SK-N-SH (cell line): Measurements from ENCODE around the gene CATSPERZ.
A peak's percentile ranks its signal among the peaks of the same experiment; 100 is the strongest.

Experiments
- EP300 ChIP-seq, 2 experiments: IDR thresholded peaks; 2 replicates each; pipeline versions ENCODE4 v1.4.0 to v1.6.1; 2012; ENCODE audit warnings: borderline replicate concordance in 1 of 2, low read depth in 1 of 2, low read length in 1 of 2
- EZH2phosphoT487 ChIP-seq: fragments of 200-600 bp; sonication (generic); IDR thresholded peaks from 2 replicates; pipeline ENCODE4 v1.6.1; 2017; ENCODE audit warnings: low read depth, mixed run types, mild to moderate bottlenecking, antibody characterized with exemption, moderate library complexity, borderline replicate concordance
- GATA2 ChIP-seq: sonication (generic); formaldehyde crosslinking; IDR thresholded peaks from 2 replicates; pipeline ENCODE4 v1.5.0; 2020; ENCODE audit warnings: mild to moderate bottlenecking, missing genetic modification reagents
- MXI1 ChIP-seq: IDR thresholded peaks from 2 replicates; pipeline ENCODE4 v1.6.1; 2012; ENCODE audit warnings: mild to moderate bottlenecking, low read depth, low read length, improper control_type of control experiment
- POLR2AphosphoS5 ChIP-seq: IDR thresholded peaks from 2 replicates; pipeline ENCODE4 v1.6.1; 2012; ENCODE audit warnings: low read depth, low read length
- RAD21 ChIP-seq: IDR thresholded peaks from 2 replicates; pipeline ENCODE4 v1.6.1; 2012; ENCODE audit warnings: mild to moderate bottlenecking, low read length
- RCOR1 ChIP-seq: fragments of 150-350 bp; IDR thresholded peaks from 2 replicates; pipeline ENCODE4 v1.6.1; 2017; ENCODE audit warnings: antibody characterized with exemption, low read length
- RFX5 ChIP-seq: IDR thresholded peaks from 2 replicates; pipeline ENCODE4 v1.6.1; 2012; ENCODE audit warnings: mild to moderate bottlenecking, improper control_type of control experiment, low read length
- TAF1 ChIP-seq: IDR thresholded peaks from 2 replicates; pipeline ENCODE4 v1.6.1; 2012; ENCODE audit warnings: low read depth, mild to moderate bottlenecking, low read length, moderate library complexity, borderline replicate concordance
- TEAD4 ChIP-seq: IDR thresholded peaks from 2 replicates; pipeline ENCODE4 v1.4.0; 2012; ENCODE audit warnings: mild to moderate bottlenecking, borderline replicate concordance; ENCODE audit not compliant: insufficient read depth
- YY1 ChIP-seq: IDR thresholded peaks from 2 replicates; pipeline ENCODE4 v1.4.0; 2012; ENCODE audit warnings: low read depth, mild to moderate bottlenecking
- TF ChIP-seq, protein P1 (sequence below): fragments of 200-600 bp; sonication (generic); IDR thresholded peaks from 2 replicates; pipeline ENCODE4 v1.6.1; 2017; ENCODE audit warnings: antibody characterized with exemption, mild to moderate bottlenecking, moderate library complexity
- TF ChIP-seq, protein P2 (sequence below): fragments of 150-350 bp; IDR thresholded peaks from 2 replicates; pipeline ENCODE4 v1.6.1; 2016; ENCODE audit warnings: mild to moderate bottlenecking, low read depth, low read length
- TF ChIP-seq, protein P3 (sequence below): IDR thresholded peaks from 2 replicates; pipeline ENCODE4 v1.6.1; 2012; ENCODE audit warnings: mild to moderate bottlenecking, low read depth, low read length, moderate library complexity

DNA sequence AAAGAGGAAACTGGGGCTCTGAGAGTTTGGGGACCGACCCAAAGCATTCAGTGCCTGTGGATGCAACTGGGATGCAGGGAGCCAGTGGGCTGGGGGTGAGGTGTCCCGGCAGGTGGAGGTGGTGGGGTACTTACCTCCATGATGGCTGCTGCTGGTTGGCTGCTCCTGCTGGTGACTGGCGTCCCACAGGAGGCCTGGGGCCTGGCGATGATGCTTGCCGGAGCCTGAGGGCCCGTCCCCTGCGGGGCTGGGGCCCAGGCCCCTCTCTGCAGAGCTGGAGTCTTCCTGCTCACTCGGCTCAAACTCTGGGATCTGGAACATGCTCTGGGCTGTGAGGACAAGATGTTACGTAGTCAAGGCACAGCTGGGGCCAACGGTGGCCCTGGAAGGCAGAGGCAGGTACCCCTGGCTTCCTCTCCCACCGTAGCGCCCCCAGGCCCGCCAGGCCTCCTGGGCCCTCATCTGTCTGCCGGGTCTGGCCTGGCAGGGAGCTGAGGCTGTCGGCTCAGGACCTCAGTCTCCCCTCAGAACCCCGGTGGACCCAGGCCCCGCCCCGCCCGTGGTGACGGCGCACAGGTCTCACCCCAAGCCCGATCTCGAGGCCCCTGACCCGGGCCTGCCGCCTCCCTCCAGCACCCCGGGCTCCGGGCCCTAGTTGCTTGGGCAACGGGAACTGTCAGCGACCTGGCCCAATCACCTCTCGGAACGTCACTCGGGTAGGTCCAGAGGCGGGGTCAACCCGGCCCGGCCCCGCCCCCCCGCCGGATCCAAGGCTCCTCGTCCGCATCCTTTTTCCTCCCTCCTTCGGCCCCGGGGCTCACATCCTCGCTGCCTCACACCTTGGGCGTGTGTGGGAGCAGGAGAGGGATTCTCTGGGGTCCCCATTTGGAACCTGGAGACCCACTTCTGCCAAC, 15.9 kb upstream of the CATSPERZ start, which contains the start of gene BAD:
- TF ChIP-seq TAF1 (0 out of 2 replicates have a peak, but pooled peaks have one; percentile 9), RAD21 (no peak), GATA2 (no peak), MXI1 (peak; percentile 81), POLR2AphosphoS5 (peak; percentile 68), YY1 (0 out of 2 replicates have a peak, but pooled peaks have one; percentile 23), EZH2phosphoT487 (no peak), TEAD4 (no peak), EP300 (IDR thresholded peaks at IDR 0.05; ENCODE audit: borderline replicate concordance in 1 of 2, low read depth in 1 of 2, low read length in 1 of 2) (no peak), RFX5 (peak; percentile 46; the same call in 1 of the 2 replicates), RCOR1 (no peak)
- TF ChIP-seq, protein P1, sequence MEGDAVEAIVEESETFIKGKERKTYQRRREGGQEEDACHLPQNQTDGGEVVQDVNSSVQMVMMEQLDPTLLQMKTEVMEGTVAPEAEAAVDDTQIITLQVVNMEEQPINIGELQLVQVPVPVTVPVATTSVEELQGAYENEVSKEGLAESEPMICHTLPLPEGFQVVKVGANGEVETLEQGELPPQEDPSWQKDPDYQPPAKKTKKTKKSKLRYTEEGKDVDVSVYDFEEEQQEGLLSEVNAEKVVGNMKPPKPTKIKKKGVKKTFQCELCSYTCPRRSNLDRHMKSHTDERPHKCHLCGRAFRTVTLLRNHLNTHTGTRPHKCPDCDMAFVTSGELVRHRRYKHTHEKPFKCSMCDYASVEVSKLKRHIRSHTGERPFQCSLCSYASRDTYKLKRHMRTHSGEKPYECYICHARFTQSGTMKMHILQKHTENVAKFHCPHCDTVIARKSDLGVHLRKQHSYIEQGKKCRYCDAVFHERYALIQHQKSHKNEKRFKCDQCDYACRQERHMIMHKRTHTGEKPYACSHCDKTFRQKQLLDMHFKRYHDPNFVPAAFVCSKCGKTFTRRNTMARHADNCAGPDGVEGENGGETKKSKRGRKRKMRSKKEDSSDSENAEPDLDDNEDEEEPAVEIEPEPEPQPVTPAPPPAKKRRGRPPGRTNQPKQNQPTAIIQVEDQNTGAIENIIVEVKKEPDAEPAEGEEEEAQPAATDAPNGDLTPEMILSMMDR, result no peak
- TF ChIP-seq, protein P2, sequence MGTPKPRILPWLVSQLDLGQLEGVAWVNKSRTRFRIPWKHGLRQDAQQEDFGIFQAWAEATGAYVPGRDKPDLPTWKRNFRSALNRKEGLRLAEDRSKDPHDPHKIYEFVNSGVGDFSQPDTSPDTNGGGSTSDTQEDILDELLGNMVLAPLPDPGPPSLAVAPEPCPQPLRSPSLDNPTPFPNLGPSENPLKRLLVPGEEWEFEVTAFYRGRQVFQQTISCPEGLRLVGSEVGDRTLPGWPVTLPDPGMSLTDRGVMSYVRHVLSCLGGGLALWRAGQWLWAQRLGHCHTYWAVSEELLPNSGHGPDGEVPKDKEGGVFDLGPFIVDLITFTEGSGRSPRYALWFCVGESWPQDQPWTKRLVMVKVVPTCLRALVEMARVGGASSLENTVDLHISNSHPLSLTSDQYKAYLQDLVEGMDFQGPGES, result no peak; the same call in 1 of the 2 replicates
- TF ChIP-seq, protein P3, sequence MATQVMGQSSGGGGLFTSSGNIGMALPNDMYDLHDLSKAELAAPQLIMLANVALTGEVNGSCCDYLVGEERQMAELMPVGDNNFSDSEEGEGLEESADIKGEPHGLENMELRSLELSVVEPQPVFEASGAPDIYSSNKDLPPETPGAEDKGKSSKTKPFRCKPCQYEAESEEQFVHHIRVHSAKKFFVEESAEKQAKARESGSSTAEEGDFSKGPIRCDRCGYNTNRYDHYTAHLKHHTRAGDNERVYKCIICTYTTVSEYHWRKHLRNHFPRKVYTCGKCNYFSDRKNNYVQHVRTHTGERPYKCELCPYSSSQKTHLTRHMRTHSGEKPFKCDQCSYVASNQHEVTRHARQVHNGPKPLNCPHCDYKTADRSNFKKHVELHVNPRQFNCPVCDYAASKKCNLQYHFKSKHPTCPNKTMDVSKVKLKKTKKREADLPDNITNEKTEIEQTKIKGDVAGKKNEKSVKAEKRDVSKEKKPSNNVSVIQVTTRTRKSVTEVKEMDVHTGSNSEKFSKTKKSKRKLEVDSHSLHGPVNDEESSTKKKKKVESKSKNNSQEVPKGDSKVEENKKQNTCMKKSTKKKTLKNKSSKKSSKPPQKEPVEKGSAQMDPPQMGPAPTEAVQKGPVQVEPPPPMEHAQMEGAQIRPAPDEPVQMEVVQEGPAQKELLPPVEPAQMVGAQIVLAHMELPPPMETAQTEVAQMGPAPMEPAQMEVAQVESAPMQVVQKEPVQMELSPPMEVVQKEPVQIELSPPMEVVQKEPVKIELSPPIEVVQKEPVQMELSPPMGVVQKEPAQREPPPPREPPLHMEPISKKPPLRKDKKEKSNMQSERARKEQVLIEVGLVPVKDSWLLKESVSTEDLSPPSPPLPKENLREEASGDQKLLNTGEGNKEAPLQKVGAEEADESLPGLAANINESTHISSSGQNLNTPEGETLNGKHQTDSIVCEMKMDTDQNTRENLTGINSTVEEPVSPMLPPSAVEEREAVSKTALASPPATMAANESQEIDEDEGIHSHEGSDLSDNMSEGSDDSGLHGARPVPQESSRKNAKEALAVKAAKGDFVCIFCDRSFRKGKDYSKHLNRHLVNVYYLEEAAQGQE, result no peak
